ENCODE results near the gene ADAP2.

ADAP2 gene

GRCh38 chr17:30921544-30922196, at the start of gene ADAP2:
Gene ADAP2 (plus strand): TSS chr17:30921945. CDS start chr17:30922015, 70 bp downstream.
- Histone ChIP-seq H3K9me2 (replicated peaks; ENCODE audit: insufficient read depth, low read length) (no peaks in the 10 kb centered on the region), H4K20me1 (ENCODE audit: insufficient read depth, low read length) (no peaks in the 10 kb centered on the region), H3K27me3 (replicated peaks; ENCODE audit: insufficient read depth, low read length) (peaks cover 15% of the 10 kb centered on the region), H3F3A (ENCODE audit: insufficient read depth, low read length) (no peaks in the 10 kb centered on the region), H3K27ac (ENCODE audit: low read length) (no peak within 1 kb of the TSS), H3K36me3 (replicated peaks; ENCODE audit: insufficient read depth, low read length) (no peaks in the 10 kb centered on the region), H3K4me3 (ENCODE audit: low read length) (peak within 1 kb of the TSS; percentile 40), H3K4me2 (ENCODE audit: low read depth, low read length) (peak within 1 kb of the TSS; percentile 88), H3K9ac (ENCODE audit: low read length) (no peak within 1 kb of the TSS), H2AFZ (ENCODE audit: low read length) (peak within 1 kb of the TSS; percentile 48; the same call in 1 of the 2 replicates), H3K4me1 (ENCODE audit: low read length) (0 out of 2 replicates have a peak, but pooled peaks cover 10% of the 10 kb centered on the region), H3K9me3 (replicated peaks; ENCODE audit: insufficient read depth, low read length) (no peaks in the 10 kb centered on the region), H3K79me2 (ENCODE audit: low read length) (no peaks in the 10 kb centered on the region)
- TF ChIP-seq EZH2 (optimal IDR thresholded peaks at IDR 0.05; ENCODE audit: low read depth, low read length) = no peak
- no peak for TF ChIP-seq EZH2phosphoT487 (IDR thresholded peaks at IDR 0.05; ENCODE audit: low read length)
- TF ChIP-seq CTCF (IDR thresholded peaks at IDR 0.05; ENCODE audit: low read length) = no peak
- peak; percentile 19 for DNase-seq

DNA sequence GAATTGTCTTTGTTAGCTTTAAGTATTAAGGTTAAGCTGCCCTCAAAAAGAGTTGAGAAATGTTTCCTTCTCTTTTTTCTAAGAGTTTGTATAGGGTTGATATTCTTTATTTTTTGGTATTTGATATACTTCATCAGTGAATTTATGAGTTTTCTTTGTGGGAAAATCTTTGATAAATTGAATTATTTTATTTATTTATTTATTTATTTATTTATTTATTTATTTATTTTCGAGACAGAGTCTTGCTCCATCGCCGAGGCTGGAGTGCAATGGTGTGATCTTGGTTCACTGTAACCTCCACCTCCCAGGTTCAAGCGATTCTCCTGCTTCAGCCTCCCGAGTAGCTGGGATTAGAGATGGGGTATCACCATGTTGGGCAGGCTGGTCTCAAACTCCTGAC, 35.6 kb upstream of the ADAP2 start:
- no peaks in the 10 kb centered on the region for H3K36me3 ChIP-seq (replicated peaks; ENCODE audit: insufficient read depth, low read length)
- H3K9ac ChIP-seq (ENCODE audit: low read length) = no peak overlapping the region
- H3K9me2 ChIP-seq (replicated peaks; ENCODE audit: insufficient read depth, low read length) = no peaks in the 10 kb centered on the region
- no peaks in the 10 kb centered on the region for H3K79me2 ChIP-seq (ENCODE audit: low read length)
- H3K9me3 ChIP-seq (replicated peaks; ENCODE audit: insufficient read depth, low read length) = no peaks in the 10 kb centered on the region
- H3F3A ChIP-seq (ENCODE audit: insufficient read depth, low read length) = no peaks in the 10 kb centered on the region
- H2AFZ ChIP-seq (ENCODE audit: low read length) = no peak overlapping the region
- no peaks in the 10 kb centered on the region for H3K4me1 ChIP-seq (ENCODE audit: low read length)
- no peaks in the 10 kb centered on the region for H4K20me1 ChIP-seq (ENCODE audit: insufficient read depth, low read length)
- no peaks in the 10 kb centered on the region for H3K27me3 ChIP-seq (replicated peaks; ENCODE audit: insufficient read depth, low read length)
- H3K27ac ChIP-seq (ENCODE audit: low read length) = no peak overlapping the region
- no peak overlapping the region for H3K4me3 ChIP-seq (ENCODE audit: low read length)
- no peak overlapping the region for H3K4me2 ChIP-seq (ENCODE audit: low read depth, low read length)
- no peak for DNase-seq
- TF ChIP-seq EZH2 (optimal IDR thresholded peaks at IDR 0.05; ENCODE audit: low read depth, low read length) = no peak
- no peak for TF ChIP-seq EZH2phosphoT487 (IDR thresholded peaks at IDR 0.05; ENCODE audit: low read length)
- TF ChIP-seq CTCF (IDR thresholded peaks at IDR 0.05; ENCODE audit: low read length) = no peak

DNA sequence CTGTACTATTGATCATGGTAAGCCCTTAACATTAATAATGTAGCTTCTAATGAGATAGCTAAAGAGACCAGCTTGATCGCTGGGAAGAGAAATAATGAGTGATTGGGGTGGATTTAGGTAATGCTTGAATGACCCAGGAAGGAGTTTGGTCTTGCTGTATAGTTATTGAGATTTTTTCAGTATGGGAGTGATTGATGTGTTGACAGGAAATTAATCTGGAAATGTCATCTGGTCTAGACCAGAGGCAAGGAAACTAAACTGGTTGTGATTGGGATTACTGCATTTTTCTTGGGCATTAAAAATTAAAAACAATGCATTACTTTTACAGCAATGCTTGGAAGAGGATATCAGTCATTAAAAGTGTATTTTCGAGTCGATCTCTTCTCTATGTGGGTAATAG, 27.5 kb upstream of the ADAP2 start:
- Histone ChIP-seq H3K4me2 (ENCODE audit: low read depth, low read length) (no peak overlapping the region), H3K9ac (ENCODE audit: low read length) (no peak overlapping the region), H3K36me3 (replicated peaks; ENCODE audit: insufficient read depth, low read length) (no peaks in the 10 kb centered on the region), H2AFZ (ENCODE audit: low read length) (no peak overlapping the region), H3K79me2 (ENCODE audit: low read length) (no peaks in the 10 kb centered on the region), H3K9me3 (replicated peaks; ENCODE audit: insufficient read depth, low read length) (no peaks in the 10 kb centered on the region), H3K4me3 (ENCODE audit: low read length) (no peak overlapping the region), H3K27me3 (replicated peaks; ENCODE audit: insufficient read depth, low read length) (no peaks in the 10 kb centered on the region), H3K4me1 (ENCODE audit: low read length) (no peaks in the 10 kb centered on the region), H4K20me1 (ENCODE audit: insufficient read depth, low read length) (no peaks in the 10 kb centered on the region; the same call in 1 of the 2 replicates), H3F3A (ENCODE audit: insufficient read depth, low read length) (no peaks in the 10 kb centered on the region; the same call in 1 of the 2 replicates), H3K9me2 (replicated peaks; ENCODE audit: insufficient read depth, low read length) (no peaks in the 10 kb centered on the region), H3K27ac (ENCODE audit: low read length) (no peak overlapping the region)
- DNase-seq = no peak
- no peak for TF ChIP-seq EZH2phosphoT487 (IDR thresholded peaks at IDR 0.05; ENCODE audit: low read length)
- TF ChIP-seq EZH2 (optimal IDR thresholded peaks at IDR 0.05; ENCODE audit: low read depth, low read length) = no peak
- TF ChIP-seq CTCF (IDR thresholded peaks at IDR 0.05; ENCODE audit: low read length) = no peak

All from MM.1S (cell line).